Ovary (tissue), 3 donors: ENCODE data around the gene OR5B2.

ENCODE experiments used
- CTCF ChIP-seq, 3 donors: fragments of 450-650 bp in 2 of 3; fragments of 200-600 bp in 1 of 3; IDR thresholded peaks; one replicate each; pipeline versions ENCODE4 v1.5.1 to v1.8.0; 2016 to 2022; ENCODE audit warnings: antibody characterized with exemption in 3 of 3, mild to moderate bottlenecking in 1 of 3
- EP300 ChIP-seq: sonication (generic); formaldehyde crosslinking; IDR thresholded peaks from one replicate; pipeline ENCODE4 v1.6.1; 2017; ENCODE audit warnings: antibody characterized with exemption
- POLR2A ChIP-seq: fragments of 450-650 bp; IDR thresholded peaks from one replicate; pipeline ENCODE4 v1.6.1; 2017; ENCODE audit warnings: antibody characterized with exemption, mild to moderate bottlenecking, moderate library complexity
- donor health status: DM: no; HTN: no; CAD: no.

DNA sequence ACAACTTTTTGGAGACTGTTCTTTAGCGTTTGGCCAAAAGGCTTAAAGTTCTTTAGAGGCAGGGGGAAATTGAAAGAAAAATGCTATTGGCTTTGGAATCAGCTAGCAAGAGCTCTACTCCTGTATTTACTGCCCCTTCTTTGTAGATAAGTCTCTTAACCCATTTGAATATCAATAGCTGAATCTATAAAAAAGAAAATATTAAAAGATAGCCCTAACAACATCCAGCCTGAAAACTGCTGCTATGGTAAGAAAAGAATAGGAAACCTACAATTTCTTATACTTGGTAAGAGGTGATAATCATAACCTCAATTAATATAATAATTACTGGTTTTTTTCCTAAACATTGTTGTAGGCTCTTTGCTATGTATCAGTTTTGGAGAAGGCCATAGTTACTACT is 14.2 kb upstream of the OR5B2 start, which contains the start of gene OR5B12:
- TF ChIP-seq CTCF (IDR thresholded peaks at IDR 0.05) (no peak), POLR2A (no peak), EP300 (no peak)
